ENCODE measurements around the gene UBA3. TPM values are rescaled to one million over a fixed set of nuclear protein-coding genes. Genes with fewer than 3 reads are reported as not detected.
A peak's percentile ranks its signal among the peaks of the same experiment; 100 is the strongest.

The UBA3 gene
- total RNA-seq, 1 donor from 2014 or later, result 48.3 TPM

GRCh38 chr3:69084326-69085167 lies 4.4 kb upstream of the UBA3 start, which contains the start of gene ARL6IP5:
Gene ARL6IP5 (plus strand): TSS chr3:69084937. CDS start chr3:69085048, 111 bp downstream.
- TF ChIP-seq, protein P1, sequence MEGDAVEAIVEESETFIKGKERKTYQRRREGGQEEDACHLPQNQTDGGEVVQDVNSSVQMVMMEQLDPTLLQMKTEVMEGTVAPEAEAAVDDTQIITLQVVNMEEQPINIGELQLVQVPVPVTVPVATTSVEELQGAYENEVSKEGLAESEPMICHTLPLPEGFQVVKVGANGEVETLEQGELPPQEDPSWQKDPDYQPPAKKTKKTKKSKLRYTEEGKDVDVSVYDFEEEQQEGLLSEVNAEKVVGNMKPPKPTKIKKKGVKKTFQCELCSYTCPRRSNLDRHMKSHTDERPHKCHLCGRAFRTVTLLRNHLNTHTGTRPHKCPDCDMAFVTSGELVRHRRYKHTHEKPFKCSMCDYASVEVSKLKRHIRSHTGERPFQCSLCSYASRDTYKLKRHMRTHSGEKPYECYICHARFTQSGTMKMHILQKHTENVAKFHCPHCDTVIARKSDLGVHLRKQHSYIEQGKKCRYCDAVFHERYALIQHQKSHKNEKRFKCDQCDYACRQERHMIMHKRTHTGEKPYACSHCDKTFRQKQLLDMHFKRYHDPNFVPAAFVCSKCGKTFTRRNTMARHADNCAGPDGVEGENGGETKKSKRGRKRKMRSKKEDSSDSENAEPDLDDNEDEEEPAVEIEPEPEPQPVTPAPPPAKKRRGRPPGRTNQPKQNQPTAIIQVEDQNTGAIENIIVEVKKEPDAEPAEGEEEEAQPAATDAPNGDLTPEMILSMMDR (IDR thresholded peaks at IDR 0.05), result no peak
- peak within 1 kb of the TSS; percentile 92 for H3K4me3 ChIP-seq
- H3K36me3 ChIP-seq, result no peaks in the 10 kb centered on the region
- H3K9me3 ChIP-seq, result no peaks in the 10 kb centered on the region
- DNase-seq (peak; percentile 96), ATAC-seq (peak; percentile 80 to 87)
- peaks cover 72% of the 10 kb centered on the region for H3K4me1 ChIP-seq
- H3K27ac ChIP-seq, result peak within 1 kb of the TSS; percentile 92
- intact Hi-C loops (cut with DNase I), result no loop called here
- no peaks in the 10 kb centered on the region for H3K27me3 ChIP-seq (ENCODE audit: low read depth)

GRCh38 chr3:69082805-69083204 lies 2.6 kb upstream of the UBA3 start:
- Histone ChIP-seq H3K27ac (peak overlapping the region; percentile 92), H3K4me1 (peaks cover 72% of the 10 kb centered on the region), H3K4me3 (no peak overlapping the region), H3K27me3 (ENCODE audit: low read depth) (no peaks in the 10 kb centered on the region), H3K36me3 (no peaks in the 10 kb centered on the region), H3K9me3 (no peaks in the 10 kb centered on the region)
- ATAC-seq (peak; percentile 27 to 53), DNase-seq (no peak)
- TF ChIP-seq, protein P1 (IDR thresholded peaks at IDR 0.05), result no peak
- intact Hi-C loops (cut with DNase I), result no loop called here

GRCh38 chr3:69082361-69082760 lies 2.2 kb upstream of the UBA3 start:
- no peak for DNase-seq
- H3K27ac ChIP-seq, result peak overlapping the region; percentile 92
- intact Hi-C loops (cut with DNase I), result no loop called here
- peaks cover 72% of the 10 kb centered on the region for H3K4me1 ChIP-seq
- no peaks in the 10 kb centered on the region for H3K27me3 ChIP-seq (ENCODE audit: low read depth)
- no peak for ATAC-seq
- H3K9me3 ChIP-seq, result no peaks in the 10 kb centered on the region
- H3K36me3 ChIP-seq, result no peaks in the 10 kb centered on the region
- H3K4me3 ChIP-seq, result no peak overlapping the region
- TF ChIP-seq, protein P1 (IDR thresholded peaks at IDR 0.05), result no peak

DNA sequence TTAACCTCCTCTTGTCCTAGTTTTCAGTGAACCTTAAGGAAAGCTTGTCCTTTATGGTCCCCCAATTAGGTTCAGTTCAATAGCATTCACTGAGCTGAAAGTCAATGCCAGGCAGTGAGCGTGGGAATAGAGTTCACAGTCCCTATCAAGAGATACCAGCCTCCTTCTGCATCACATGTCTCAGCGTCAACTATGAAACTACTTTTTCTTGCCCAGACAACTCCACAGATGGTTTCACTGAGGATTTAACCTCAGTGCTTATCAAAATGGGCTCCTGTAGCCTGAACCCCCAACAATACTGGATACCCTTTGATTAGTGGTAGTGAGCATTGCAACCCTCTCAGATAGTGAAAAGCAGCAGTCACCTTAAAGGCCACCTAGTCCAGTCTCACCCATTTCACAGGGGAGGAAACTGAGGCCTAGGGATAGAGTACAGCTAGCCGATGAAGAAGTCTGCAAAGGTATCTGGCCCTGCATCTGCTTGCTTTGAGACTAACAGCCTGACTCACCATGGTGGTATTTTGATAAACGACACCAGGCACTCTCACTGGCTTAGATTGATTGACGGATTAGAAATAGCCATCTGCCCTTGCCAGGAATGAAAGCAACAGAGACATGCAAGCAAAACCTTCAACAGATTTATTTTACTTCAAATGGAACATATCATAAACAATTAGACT lies 1.6 kb upstream of the UBA3 start:
- DNase-seq (no peak), ATAC-seq (no peak)
- H3K4me1 ChIP-seq, result peaks cover 69% of the 10 kb centered on the region
- H3K9me3 ChIP-seq, result no peaks in the 10 kb centered on the region
- intact Hi-C loops (cut with DNase I), result no loop called here
- H3K36me3 ChIP-seq, result peaks cover under 1% of the 10 kb centered on the region
- peak overlapping the region; percentile 92 for H3K27ac ChIP-seq
- no peak overlapping the region for H3K4me3 ChIP-seq
- TF ChIP-seq, protein P1 (IDR thresholded peaks at IDR 0.05), result no peak
- H3K27me3 ChIP-seq (ENCODE audit: low read depth), result no peaks in the 10 kb centered on the region

DNA sequence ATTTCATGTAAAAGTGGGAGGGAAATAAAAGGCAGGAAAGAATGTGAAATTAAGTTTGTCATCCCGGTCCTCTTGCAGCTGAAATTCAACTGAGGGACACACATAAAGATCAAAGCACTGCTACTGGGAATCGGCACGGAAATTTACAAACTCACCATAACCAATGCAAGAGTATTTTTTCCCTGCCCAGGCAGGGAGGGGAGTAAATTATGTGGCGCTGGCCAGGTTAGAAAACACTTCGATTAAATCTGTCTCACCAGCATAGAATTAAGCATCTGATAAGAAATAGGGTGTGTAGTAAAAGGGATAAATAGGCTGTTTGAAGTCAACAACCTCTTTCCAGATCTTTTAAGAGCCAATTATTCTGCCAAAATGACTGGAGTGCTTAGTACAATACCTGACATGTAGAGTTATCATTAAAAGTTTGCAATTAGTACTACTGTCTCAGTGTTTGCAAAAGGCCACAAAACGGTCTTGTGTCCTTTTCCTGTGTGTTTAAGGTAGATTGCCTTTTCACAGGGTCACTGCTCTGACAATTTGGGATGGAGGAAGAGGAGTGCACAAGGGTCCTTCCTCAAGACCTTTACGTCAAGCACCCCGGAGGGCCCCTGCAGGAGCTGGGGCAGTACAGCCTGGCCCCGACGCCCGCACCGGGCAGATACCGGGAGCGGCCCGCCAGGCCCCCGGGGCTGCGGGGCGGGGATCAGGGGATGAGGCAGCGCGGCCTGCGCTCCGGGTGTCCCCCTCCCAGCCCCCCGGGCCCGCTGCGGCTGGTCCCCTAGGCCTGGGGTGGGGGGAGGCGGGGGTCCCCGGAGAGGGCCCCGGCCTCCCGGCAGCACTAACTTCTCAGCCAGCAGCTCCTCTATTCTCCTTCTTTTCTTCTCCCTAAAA lies 651 bp downstream of the UBA3 start:
- DNase-seq (no peak), ATAC-seq (peak; percentile 56 to 63)
- H3K36me3 ChIP-seq, result peaks cover 15% of the 10 kb centered on the region
- H3K27me3 ChIP-seq (ENCODE audit: low read depth), result no peaks in the 10 kb centered on the region
- TF ChIP-seq, protein P1 (IDR thresholded peaks at IDR 0.05), result no peak
- no peaks in the 10 kb centered on the region for H3K9me3 ChIP-seq
- intact Hi-C loops (cut with DNase I), result no loop called here
- H3K4me1 ChIP-seq, result peaks cover 62% of the 10 kb centered on the region
- H3K4me3 ChIP-seq, result peak overlapping the region; percentile 93
- H3K27ac ChIP-seq, result peak overlapping the region; percentile 88
